ENCODE data around the gene FKBP4. TPM values are rescaled to one million over a fixed set of nuclear protein-coding genes. Genes with fewer than 3 reads are reported as not detected.

FKBP4 gene
- total and polyA plus RNA-seq, 9 of the 15 experiments (the other 6 are each of a cell fraction or from before 2014, with no cell fraction given) = 16.3 to 154 (median 90.1) TPM

GRCh38 chr12:2812290-2813213 is 17.8 kb downstream of the FKBP4 start, which contains the start of gene ITFG2 (continued):
- TF ChIP-seq GATAD2A (IDR thresholded peaks at IDR 0.05) = no peak
- peak in 1 of 2 experiments; percentile 77; a peak in 1 of 4 replicates for TF ChIP-seq CSDE1 (IDR thresholded peaks at IDR 0.05)
- no peak for TF ChIP-seq ZFP36 (IDR thresholded peaks at IDR 0.05; ENCODE audit: low read depth, low read length, partially characterized antibody)
- no peak for TF ChIP-seq HINFP (tag; conservative IDR thresholded peaks at IDR 0.05; ENCODE audit: low read depth)
- no peak for TF ChIP-seq CREB3 (tag; conservative IDR thresholded peaks at IDR 0.05; ENCODE audit: low read depth)
- no peak for TF ChIP-seq ZNF561 (CRISPR knock-in tag; conservative IDR thresholded peaks at IDR 0.05)
- no peak for TF ChIP-seq ZNF253 (CRISPR knock-in tag; conservative IDR thresholded peaks at IDR 0.05)
- no peak for TF ChIP-seq ZNF133 (CRISPR knock-in tag; IDR thresholded peaks at IDR 0.05)
- TF ChIP-seq CHD4 (IDR thresholded peaks at IDR 0.05; ENCODE audit: insufficient read depth, insufficient replicate concordance, low read depth, low read length, poor library complexity, severe bottlenecking) = no peak
- TF ChIP-seq USF1 (CRISPR knock-in tag; IDR thresholded peaks at IDR 0.05) = peak; percentile 87
- no peak for TF ChIP-seq ZNF449 (CRISPR knock-in tag; IDR thresholded peaks at IDR 0.05)
- no peak for TF ChIP-seq ZSCAN29 (IDR thresholded peaks at IDR 0.05)
- TF ChIP-seq ERF (CRISPR knock-in tag; IDR thresholded peaks at IDR 0.05) = no peak
- peak; percentile 93 for TF ChIP-seq PBX2 (CRISPR knock-in tag; IDR thresholded peaks at IDR 0.05; ENCODE audit: low read depth)
- peak; percentile 99 for TF ChIP-seq PBX2 (tag; conservative IDR thresholded peaks at IDR 0.05; ENCODE audit: low read depth)
- no peak for TF ChIP-seq SMAD3 (CRISPR knock-in tag; conservative IDR thresholded peaks at IDR 0.05)
- peak; percentile 81 for TF ChIP-seq L3MBTL2 (IDR thresholded peaks at IDR 0.05)
- no peak for TF ChIP-seq PTBP1 (IDR thresholded peaks at IDR 0.05; ENCODE audit: low read depth, low read length)
- no peak for TF ChIP-seq KDM4B (IDR thresholded peaks at IDR 0.05; ENCODE audit: borderline replicate concordance in 2 of 2, low read depth in 1 of 2)
- no peak for TF ChIP-seq OTX1 (CRISPR knock-in tag; IDR thresholded peaks at IDR 0.05)
